Choroid plexus epithelial cell (primary cell): Measurements from ENCODE around the gene PLSCR1.

Experiments used
- DNase-seq: peaks from one replicate; pipeline ENCODE4 v3.0.0-alpha.2; 2010; ENCODE audit warnings: low read depth
- H3K4me3 ChIP-seq: 2 replicates; pipeline ENCODE4 v1.5.1; 2011; ENCODE audit warnings: low read depth, mild to moderate bottlenecking, control low read depth, low read length, moderate library complexity
- TF ChIP-seq, protein P1 (sequence below): conservative IDR thresholded peaks from 2 replicates; pipeline ENCODE4 v1.5.1; 2011; ENCODE audit warnings: low read depth, mild to moderate bottlenecking, control low read depth, inconsistent platforms, low read length, moderate library complexity

The PLSCR1 gene

GRCh38 chr3:146519810-146520209 lies 24.6 kb downstream of the PLSCR1 start:
- TF ChIP-seq, protein P1, sequence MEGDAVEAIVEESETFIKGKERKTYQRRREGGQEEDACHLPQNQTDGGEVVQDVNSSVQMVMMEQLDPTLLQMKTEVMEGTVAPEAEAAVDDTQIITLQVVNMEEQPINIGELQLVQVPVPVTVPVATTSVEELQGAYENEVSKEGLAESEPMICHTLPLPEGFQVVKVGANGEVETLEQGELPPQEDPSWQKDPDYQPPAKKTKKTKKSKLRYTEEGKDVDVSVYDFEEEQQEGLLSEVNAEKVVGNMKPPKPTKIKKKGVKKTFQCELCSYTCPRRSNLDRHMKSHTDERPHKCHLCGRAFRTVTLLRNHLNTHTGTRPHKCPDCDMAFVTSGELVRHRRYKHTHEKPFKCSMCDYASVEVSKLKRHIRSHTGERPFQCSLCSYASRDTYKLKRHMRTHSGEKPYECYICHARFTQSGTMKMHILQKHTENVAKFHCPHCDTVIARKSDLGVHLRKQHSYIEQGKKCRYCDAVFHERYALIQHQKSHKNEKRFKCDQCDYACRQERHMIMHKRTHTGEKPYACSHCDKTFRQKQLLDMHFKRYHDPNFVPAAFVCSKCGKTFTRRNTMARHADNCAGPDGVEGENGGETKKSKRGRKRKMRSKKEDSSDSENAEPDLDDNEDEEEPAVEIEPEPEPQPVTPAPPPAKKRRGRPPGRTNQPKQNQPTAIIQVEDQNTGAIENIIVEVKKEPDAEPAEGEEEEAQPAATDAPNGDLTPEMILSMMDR: no peak
- no peak overlapping the region for H3K4me3 ChIP-seq
- no peak for DNase-seq

- H3K4me3 ChIP-seq: no peak overlapping the region
- DNase-seq: no peak
- TF ChIP-seq, protein P1: no peak
Measured at GRCh38 chr3:146517684-146518435, 26.5 kb downstream of the PLSCR1 start.

GRCh38 chr3:146513386-146514051 lies 30.9 kb downstream of the PLSCR1 start:
- DNase-seq: no peak
- no peak overlapping the region for H3K4me3 ChIP-seq
- TF ChIP-seq, protein P1: no peak

- TF ChIP-seq, protein P1: no peak
- no peak overlapping the region for H3K4me3 ChIP-seq
- no peak for DNase-seq
Measured at GRCh38 chr3:146511402-146512134, 32.8 kb downstream of the PLSCR1 start.

- H3K4me3 ChIP-seq: no peak overlapping the region
- TF ChIP-seq, protein P1: no peak
- no peak for DNase-seq
Measured at GRCh38 chr3:146507331-146508120, 36.9 kb downstream of the PLSCR1 start.

GRCh38 chr3:146505516-146505915 lies 38.9 kb downstream of the PLSCR1 start:
- TF ChIP-seq, protein P1: no peak
- no peak for DNase-seq
- H3K4me3 ChIP-seq: no peak overlapping the region
